OCI-LY1 (cell line): ENCODE data around the gene FLT3LG.

Experiments
- CTCF ChIP-seq: fragments of 200-600 bp; sonication (generic), shearing (Covaris generic); IDR thresholded peaks from 2 replicates; pipeline ENCODE4 v1.5.1; 2017; ENCODE audit warnings: mild to moderate bottlenecking, antibody characterized with exemption, low read length, moderate library complexity, mixed read lengths
- EZH2 ChIP-seq: fragments of 200-600 bp; sonication (generic), shearing (Covaris generic); IDR thresholded peaks from 2 replicates; pipeline ENCODE4 v1.8.0; 2017; ENCODE audit warnings: borderline replicate concordance, mixed run types, mild to moderate bottlenecking, antibody characterized with exemption, low read length, moderate library complexity, mixed read lengths

GRCh38 chr19:49445997-49446396 lies 28.0 kb upstream of the FLT3LG start:
- no peak for TF ChIP-seq CTCF
- TF ChIP-seq EZH2, result no peak
